SU-DHL-6 (cell line): ENCODE measurements around the gene RIN3.

Experiments
- H2AFZ ChIP-seq: fragments of 200-600 bp; sonication (generic); 2 replicates; pipeline ENCODE4 v1.6.1; 2014; ENCODE audit warnings: low read depth, mild to moderate bottlenecking, moderate library complexity, mixed read lengths, antibody characterized with exemption, low read length; ENCODE audit not compliant: severe bottlenecking
- H3F3A ChIP-seq: fragments of 200-600 bp; shearing (Covaris generic); 2 replicates; pipeline ENCODE4 v1.6.0; 2016; ENCODE audit warnings: antibody characterized with exemption, mild to moderate bottlenecking; ENCODE audit not compliant: insufficient read depth
- H3K27ac ChIP-seq: fragments of 200-600 bp; sonication (generic); 2 replicates; pipeline ENCODE4 v1.5.1; 2016; ENCODE audit warnings: low read depth, mild to moderate bottlenecking, low read length, moderate library complexity, mixed read lengths
- H3K27me3 ChIP-seq: fragments of 200-600 bp; sonication (generic), shearing (Covaris generic); 2 replicates; pipeline ENCODE4 v1.6.0; 2014; ENCODE audit warnings: mild to moderate bottlenecking, low read length
- H3K36me3 ChIP-seq: fragments of 200-600 bp; sonication (generic); 2 replicates; pipeline ENCODE4 v1.6.1; 2014; ENCODE audit warnings: mild to moderate bottlenecking, low read length, mixed read lengths
- H3K4me2 ChIP-seq: fragments of 300-600, 200-600 bp; shearing (Covaris generic), sonication (generic); 2 replicates; pipeline ENCODE4 v1.6.0; 2014; ENCODE audit warnings: low read length, low read depth, mild to moderate bottlenecking; ENCODE audit not compliant: poor library complexity, severe bottlenecking
- H3K4me3 ChIP-seq: fragments of 200-600 bp; sonication (generic); 2 replicates; pipeline ENCODE4 v1.5.1; 2014; ENCODE audit warnings: antibody characterized with exemption, low read length, mild to moderate bottlenecking, mixed read lengths; ENCODE audit not compliant: insufficient read depth, poor library complexity, severe bottlenecking
- H3K79me2 ChIP-seq: fragments of 200-600 bp; sonication (generic); 2 replicates; pipeline ENCODE4 v1.6.1; 2014; ENCODE audit warnings: mild to moderate bottlenecking, low read length, moderate library complexity; ENCODE audit not compliant: insufficient read depth
- H3K9ac ChIP-seq: fragments of 200-600 bp; sonication (generic); 2 replicates; pipeline ENCODE4 v1.7.0; 2014; ENCODE audit warnings: mild to moderate bottlenecking, low read length
- H3K9me2 ChIP-seq: fragments of 200-600 bp; sonication (generic); replicated peaks from 2 replicates; pipeline ENCODE4 v1.6.1; 2014; ENCODE audit warnings: low read length; ENCODE audit not compliant: insufficient read depth
- H3K9me3 ChIP-seq: fragments of 200-600 bp; sonication (generic); 2 replicates; pipeline ENCODE4 v1.6.1; 2014; ENCODE audit warnings: low read length, mixed read lengths; ENCODE audit not compliant: insufficient read depth
- H4K20me1 ChIP-seq: fragments of 200-600 bp; sonication (generic); 2 replicates; pipeline ENCODE4 v1.6.1; 2014; ENCODE audit warnings: low read depth, mild to moderate bottlenecking, antibody characterized with exemption, low read length, moderate library complexity, mixed read lengths
- CTCF ChIP-seq: fragments of 200-600 bp; sonication (generic); IDR thresholded peaks from one replicate; pipeline ENCODE4 v1.5.1; 2017; ENCODE audit warnings: antibody characterized with exemption, mild to moderate bottlenecking, low read length, moderate library complexity; ENCODE audit not compliant: insufficient read depth, poor library complexity, severe bottlenecking
- EZH2phosphoT487 ChIP-seq: fragments of 200-600 bp; sonication (generic), shearing (Covaris generic); conservative IDR thresholded peaks from 2 replicates; pipeline ENCODE4 v1.6.1; 2018; ENCODE audit warnings: mild to moderate bottlenecking, antibody characterized with exemption, low read length, moderate library complexity, mixed read lengths

Gene RIN3

GRCh38 chr14:92486881-92487280 is 26.7 kb upstream of the RIN3 start:
- TF ChIP-seq CTCF, result no peak
- no peak for TF ChIP-seq EZH2phosphoT487
- Histone ChIP-seq H3K4me2 (no peak overlapping the region), H4K20me1 (no peaks in the 10 kb centered on the region), H3K9me2 (no peaks in the 10 kb centered on the region), H3K4me3 (no peak overlapping the region), H2AFZ (no peak overlapping the region), H3F3A (no peaks in the 10 kb centered on the region), H3K9me3 (no peaks in the 10 kb centered on the region), H3K36me3 (no peaks in the 10 kb centered on the region), H3K27me3 (no peaks in the 10 kb centered on the region), H3K27ac (no peak overlapping the region), H3K79me2 (no peaks in the 10 kb centered on the region), H3K9ac (no peak overlapping the region)

- no peak overlapping the region for H3K4me3 ChIP-seq
- H3K9me2 ChIP-seq, result no peaks in the 10 kb centered on the region
- TF ChIP-seq EZH2phosphoT487, result no peak
- TF ChIP-seq CTCF, result no peak
- H3K9me3 ChIP-seq, result no peaks in the 10 kb centered on the region
- H2AFZ ChIP-seq, result no peak overlapping the region
- H4K20me1 ChIP-seq, result no peaks in the 10 kb centered on the region
- no peak overlapping the region for H3K9ac ChIP-seq
- H3K27me3 ChIP-seq, result no peaks in the 10 kb centered on the region
- H3K36me3 ChIP-seq, result no peaks in the 10 kb centered on the region
- H3F3A ChIP-seq, result no peaks in the 10 kb centered on the region
- no peaks in the 10 kb centered on the region for H3K79me2 ChIP-seq
- no peak overlapping the region for H3K4me2 ChIP-seq
- H3K27ac ChIP-seq, result no peak overlapping the region
Measured at GRCh38 chr14:92487513-92488133, 26.0 kb upstream of the RIN3 start.

GRCh38 chr14:92489394-92490238 is 24.0 kb upstream of the RIN3 start:
- no peaks in the 10 kb centered on the region for H3K9me2 ChIP-seq
- H3K9me3 ChIP-seq, result no peaks in the 10 kb centered on the region
- H3K36me3 ChIP-seq, result no peaks in the 10 kb centered on the region
- H4K20me1 ChIP-seq, result no peaks in the 10 kb centered on the region
- H3K9ac ChIP-seq, result no peak overlapping the region
- no peak overlapping the region for H3K4me3 ChIP-seq
- no peak overlapping the region for H3K27ac ChIP-seq
- H2AFZ ChIP-seq, result no peak overlapping the region
- TF ChIP-seq CTCF (no peak), EZH2phosphoT487 (no peak)
- no peaks in the 10 kb centered on the region for H3F3A ChIP-seq
- H3K4me2 ChIP-seq, result no peak overlapping the region
- no peaks in the 10 kb centered on the region for H3K79me2 ChIP-seq
- H3K27me3 ChIP-seq, result no peaks in the 10 kb centered on the region
